Body of pancreas (tissue), 4 donors: Measurements from ENCODE around the gene HOXC12.

Source experiments
- POLR2A ChIP-seq, 3 donors: fragments of 450-650 bp; IDR thresholded peaks; one replicate each; pipeline ENCODE4 v1.6.1; 2016; ENCODE audit warnings: antibody characterized with exemption in 3 of 3, mild to moderate bottlenecking in 2 of 3
- TF ChIP-seq, protein P1 (sequence below), 7 experiments: fragments of 450-650 bp in 4 of 7; fragments of 200-600 bp in 3 of 7; sonication (generic) in 3 of 7; IDR thresholded peaks; one replicate each; pipeline ENCODE4 v1.5.1; 2016 to 2019; ENCODE audit warnings: antibody characterized with exemption in 7 of 7

DNA sequence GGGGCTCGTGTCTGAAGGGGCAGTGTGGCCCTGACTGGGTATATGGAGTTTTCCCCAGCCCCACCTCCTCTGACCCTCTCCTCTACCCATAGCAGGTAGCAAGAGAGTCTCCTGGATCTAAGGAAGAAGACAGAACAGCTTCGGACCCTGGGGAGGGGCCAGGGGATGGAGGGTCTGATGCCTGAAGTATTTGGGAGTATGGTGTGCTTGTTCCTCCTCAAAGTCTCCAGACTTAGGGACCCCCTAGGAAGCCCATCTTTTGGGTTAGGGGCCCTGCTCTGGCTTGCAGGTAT lies 53.5 kb downstream of the HOXC12 start:
- TF ChIP-seq, protein P1, sequence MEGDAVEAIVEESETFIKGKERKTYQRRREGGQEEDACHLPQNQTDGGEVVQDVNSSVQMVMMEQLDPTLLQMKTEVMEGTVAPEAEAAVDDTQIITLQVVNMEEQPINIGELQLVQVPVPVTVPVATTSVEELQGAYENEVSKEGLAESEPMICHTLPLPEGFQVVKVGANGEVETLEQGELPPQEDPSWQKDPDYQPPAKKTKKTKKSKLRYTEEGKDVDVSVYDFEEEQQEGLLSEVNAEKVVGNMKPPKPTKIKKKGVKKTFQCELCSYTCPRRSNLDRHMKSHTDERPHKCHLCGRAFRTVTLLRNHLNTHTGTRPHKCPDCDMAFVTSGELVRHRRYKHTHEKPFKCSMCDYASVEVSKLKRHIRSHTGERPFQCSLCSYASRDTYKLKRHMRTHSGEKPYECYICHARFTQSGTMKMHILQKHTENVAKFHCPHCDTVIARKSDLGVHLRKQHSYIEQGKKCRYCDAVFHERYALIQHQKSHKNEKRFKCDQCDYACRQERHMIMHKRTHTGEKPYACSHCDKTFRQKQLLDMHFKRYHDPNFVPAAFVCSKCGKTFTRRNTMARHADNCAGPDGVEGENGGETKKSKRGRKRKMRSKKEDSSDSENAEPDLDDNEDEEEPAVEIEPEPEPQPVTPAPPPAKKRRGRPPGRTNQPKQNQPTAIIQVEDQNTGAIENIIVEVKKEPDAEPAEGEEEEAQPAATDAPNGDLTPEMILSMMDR (IDR thresholded peaks at IDR 0.05) = no peak
- TF ChIP-seq POLR2A (IDR thresholded peaks at IDR 0.05) = no peak
